A549 treated with Hydrocortisone at 1 μM for 4 hours (cell line): ENCODE measurements around the gene ADAM22. TPM values are rescaled to one million over a fixed set of nuclear protein-coding genes. Genes with fewer than 3 reads are reported as not detected.

Experiments used
- total RNA-seq: library from RNA; stranded (reverse); fragments of 200-300 nt; extraction: Qiagen RNA extraction; gene quantifications from 5 replicates; pipeline ENCODE4 v1.2.3, GENCODE V29; 2022

ADAM22 gene
- total RNA-seq = 0.16 to 0.43 TPM (median 0.33 TPM) in 5 replicates

DNA sequence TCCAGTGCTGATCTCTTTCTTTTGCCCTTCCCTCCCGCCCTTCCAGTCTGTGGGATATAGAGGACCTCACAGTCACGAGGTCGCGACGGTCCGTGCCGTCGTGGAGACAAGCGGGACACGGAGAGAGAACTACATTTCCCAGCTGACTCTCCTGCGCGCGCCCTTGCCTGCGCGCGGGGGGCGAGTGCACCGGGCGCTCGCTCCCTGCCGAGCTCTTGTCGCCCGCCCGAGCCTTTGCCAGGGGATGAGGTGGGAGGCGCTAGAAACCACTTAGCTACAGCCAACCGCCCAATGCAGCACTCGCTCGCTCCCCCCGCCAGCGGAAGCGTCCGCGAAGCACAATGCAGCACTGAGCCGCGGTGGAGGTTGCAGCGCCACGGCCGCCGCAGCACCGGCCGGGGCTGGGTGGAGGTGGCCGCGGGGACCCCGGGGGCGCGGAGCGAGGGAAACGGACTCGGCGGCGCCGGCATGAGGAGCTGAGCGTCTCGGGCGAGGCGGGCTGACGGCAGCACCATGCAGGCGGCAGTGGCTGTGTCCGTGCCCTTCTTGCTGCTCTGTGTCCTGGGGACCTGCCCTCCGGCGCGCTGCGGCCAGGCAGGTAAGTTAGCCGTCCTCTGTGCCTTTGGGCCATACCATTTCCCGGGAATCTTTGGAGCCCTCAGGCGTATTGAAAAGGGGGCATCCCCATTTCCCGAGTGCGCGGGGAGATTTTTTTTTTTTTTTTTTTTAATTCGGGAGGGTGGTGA, at the start of gene ADAM22:
ADAM22 (plus strand) TSS at position 299 of the 746 bp plus-strand sequence; CDS start at position 514, 215 bp downstream.

DNA sequence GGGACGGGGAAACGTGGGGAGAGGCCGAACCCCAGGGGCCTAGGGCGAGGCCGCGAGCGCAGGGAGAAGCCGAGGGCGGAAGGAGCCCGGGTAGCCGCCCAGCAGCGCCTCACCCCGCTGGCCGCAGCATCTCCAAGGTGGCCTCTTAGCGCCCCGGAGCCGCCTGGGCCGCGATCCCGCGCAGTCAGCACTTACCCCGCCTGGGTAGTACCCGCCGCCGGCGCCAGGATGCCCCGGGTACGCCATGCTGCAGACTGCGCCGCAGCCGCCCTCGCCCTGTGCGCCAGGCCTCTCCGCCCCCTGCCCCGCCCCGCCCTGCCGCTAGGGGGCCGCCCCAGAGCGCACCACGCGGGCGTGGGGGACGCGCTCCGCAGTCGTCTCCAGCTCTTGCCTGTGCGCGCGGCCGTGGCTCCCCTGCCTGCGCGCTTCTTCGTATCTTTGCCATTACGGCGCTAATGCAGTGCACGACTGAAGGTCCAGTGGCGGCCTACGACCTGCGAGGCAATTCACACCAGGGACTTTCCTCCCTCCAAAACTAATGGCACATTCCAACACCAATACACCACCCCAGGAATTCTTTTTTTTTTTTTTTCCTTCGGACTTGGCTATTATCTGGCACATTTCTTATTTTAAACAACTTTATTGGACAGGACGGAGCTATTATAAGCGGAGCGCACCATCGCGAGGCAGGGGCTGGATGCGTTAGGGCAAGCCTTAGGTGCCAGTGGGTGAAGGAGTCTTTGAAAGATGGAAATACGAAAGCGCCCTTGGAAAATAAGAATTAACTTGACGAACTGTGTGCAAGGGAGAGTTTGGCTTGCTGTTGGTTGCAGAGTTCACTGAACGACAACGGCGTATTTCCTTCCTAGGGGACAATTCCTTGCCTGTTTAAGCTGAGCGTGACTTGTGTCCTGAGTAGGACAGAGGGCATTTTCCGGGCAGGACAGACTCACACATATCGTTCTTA, 286.0 kb downstream of the ADAM22 start, which contains the start of gene SRI:
SRI (minus strand) TSS at position 258 of the 967 bp plus-strand sequence; CDS start at position 246, 12 bp downstream.

Other genes with a start within 250 kb of the ADAM22 start
- gene SLC25A40, start 57.9 kb upstream of the ADAM22 start, total RNA-seq = 5.7 to 11.0 TPM (median 7.7 TPM) in 5 replicates
- 25.7 to 29.6 TPM (median 26.8 TPM) in 5 replicates for gene DBF4, start 57.8 kb upstream of the ADAM22 start, total RNA-seq